ENCODE results near the gene MYOM1. TPM values are rescaled to one million over a fixed set of nuclear protein-coding genes. Genes with fewer than 3 reads are reported as not detected.

MYOM1 gene
- total RNA-seq, 1 donor from 2014 or later: 0.49 TPM

GRCh38 chr18:3250237-3251107 lies 30.7 kb upstream of the MYOM1 start:
- H3K36me3 Mint-ChIP-seq (ENCODE audit: low read depth, unreplicated experiment): peaks cover 29% of the 10 kb centered on the region
- peak overlapping the region; percentile 76 for H3K4me3 Mint-ChIP-seq (ENCODE audit: unreplicated experiment)
- no peak for DNase-seq (ENCODE audit: low spot score)

DNA sequence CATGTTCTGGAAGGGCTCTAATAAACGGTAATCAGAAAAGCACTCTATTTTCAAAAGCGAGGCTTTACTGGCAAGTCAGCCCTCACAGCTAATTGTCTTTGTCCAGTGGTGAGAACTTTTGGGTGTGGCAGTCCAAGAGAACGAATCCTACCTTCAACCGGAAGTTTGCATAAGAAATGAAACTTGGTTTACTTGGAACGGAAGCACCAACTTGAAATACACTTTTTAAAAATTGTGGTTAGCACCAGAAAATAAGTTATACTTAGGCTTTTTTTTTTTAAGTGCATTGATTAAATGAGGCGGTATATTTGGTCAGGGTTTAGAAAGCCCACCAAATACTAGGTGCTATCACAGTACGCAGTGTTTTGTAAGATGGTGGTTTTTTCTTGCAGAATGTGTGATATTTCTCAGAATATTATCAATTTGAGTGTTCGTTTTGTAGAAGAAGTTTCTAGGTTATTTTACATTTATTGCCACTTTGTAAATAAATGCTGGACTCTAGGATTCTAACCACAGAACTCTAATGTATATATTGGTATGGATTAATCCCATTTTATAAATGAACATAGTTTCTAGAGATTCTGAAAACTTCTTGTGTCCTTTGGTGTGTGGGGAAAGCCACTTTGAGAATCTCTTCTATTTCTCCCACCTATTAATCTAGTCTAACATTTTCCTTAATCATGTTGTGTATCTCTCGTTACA lies 29.0 kb upstream of the MYOM1 start:
- Mint-ChIP-seq H3K9me3 (ENCODE audit: unreplicated experiment) (no peaks in the 10 kb centered on the region), H3K4me1 (ENCODE audit: unreplicated experiment) (peaks cover 37% of the 10 kb centered on the region), H3K4me3 (ENCODE audit: unreplicated experiment) (peak overlapping the region; percentile 98), H3K27me3 (ENCODE audit: unreplicated experiment) (peaks cover 15% of the 10 kb centered on the region), H3K36me3 (ENCODE audit: low read depth, unreplicated experiment) (peaks cover 15% of the 10 kb centered on the region), H3K27ac (ENCODE audit: unreplicated experiment) (peak overlapping the region; percentile 99)
- TF ChIP-seq, protein P1, sequence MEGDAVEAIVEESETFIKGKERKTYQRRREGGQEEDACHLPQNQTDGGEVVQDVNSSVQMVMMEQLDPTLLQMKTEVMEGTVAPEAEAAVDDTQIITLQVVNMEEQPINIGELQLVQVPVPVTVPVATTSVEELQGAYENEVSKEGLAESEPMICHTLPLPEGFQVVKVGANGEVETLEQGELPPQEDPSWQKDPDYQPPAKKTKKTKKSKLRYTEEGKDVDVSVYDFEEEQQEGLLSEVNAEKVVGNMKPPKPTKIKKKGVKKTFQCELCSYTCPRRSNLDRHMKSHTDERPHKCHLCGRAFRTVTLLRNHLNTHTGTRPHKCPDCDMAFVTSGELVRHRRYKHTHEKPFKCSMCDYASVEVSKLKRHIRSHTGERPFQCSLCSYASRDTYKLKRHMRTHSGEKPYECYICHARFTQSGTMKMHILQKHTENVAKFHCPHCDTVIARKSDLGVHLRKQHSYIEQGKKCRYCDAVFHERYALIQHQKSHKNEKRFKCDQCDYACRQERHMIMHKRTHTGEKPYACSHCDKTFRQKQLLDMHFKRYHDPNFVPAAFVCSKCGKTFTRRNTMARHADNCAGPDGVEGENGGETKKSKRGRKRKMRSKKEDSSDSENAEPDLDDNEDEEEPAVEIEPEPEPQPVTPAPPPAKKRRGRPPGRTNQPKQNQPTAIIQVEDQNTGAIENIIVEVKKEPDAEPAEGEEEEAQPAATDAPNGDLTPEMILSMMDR (IDR thresholded peaks at IDR 0.05; ENCODE audit: unreplicated experiment): no peak
- DNase-seq (ENCODE audit: low spot score): no peak

More at GRCh38 chr18:3250237-3251107, 30.7 kb upstream of the MYOM1 start:
- Mint-ChIP-seq H3K27ac (ENCODE audit: unreplicated experiment) (peak overlapping the region; percentile 55), H3K27me3 (ENCODE audit: unreplicated experiment) (peaks cover 15% of the 10 kb centered on the region), H3K9me3 (ENCODE audit: unreplicated experiment) (no peaks in the 10 kb centered on the region), H3K4me1 (ENCODE audit: unreplicated experiment) (peaks cover 45% of the 10 kb centered on the region)
- TF ChIP-seq, protein P1 (IDR thresholded peaks at IDR 0.05; ENCODE audit: unreplicated experiment): no peak

GRCh38 chr18:3248062-3248657 lies 28.4 kb upstream of the MYOM1 start:
- peak overlapping the region; percentile 99 for H3K27ac Mint-ChIP-seq (ENCODE audit: unreplicated experiment)
- peaks cover 9% of the 10 kb centered on the region for H3K36me3 Mint-ChIP-seq (ENCODE audit: low read depth, unreplicated experiment)
- DNase-seq (ENCODE audit: low spot score): peak; percentile 40
- H3K27me3 Mint-ChIP-seq (ENCODE audit: unreplicated experiment): peaks cover 15% of the 10 kb centered on the region
- peaks cover 36% of the 10 kb centered on the region for H3K4me1 Mint-ChIP-seq (ENCODE audit: unreplicated experiment)
- H3K4me3 Mint-ChIP-seq (ENCODE audit: unreplicated experiment): peak overlapping the region; percentile 98
- H3K9me3 Mint-ChIP-seq (ENCODE audit: unreplicated experiment): no peaks in the 10 kb centered on the region
- TF ChIP-seq, protein P1 (IDR thresholded peaks at IDR 0.05; ENCODE audit: unreplicated experiment): no peak

- Mint-ChIP-seq H3K4me3 (ENCODE audit: unreplicated experiment) (peak within 1 kb of the TSS; percentile 98), H3K9me3 (ENCODE audit: unreplicated experiment) (no peaks in the 10 kb centered on the region), H3K36me3 (ENCODE audit: low read depth, unreplicated experiment) (peaks cover 9% of the 10 kb centered on the region), H3K27ac (ENCODE audit: unreplicated experiment) (peak within 1 kb of the TSS; percentile 99), H3K4me1 (ENCODE audit: unreplicated experiment) (peaks cover 33% of the 10 kb centered on the region), H3K27me3 (ENCODE audit: unreplicated experiment) (peaks cover 15% of the 10 kb centered on the region)
- DNase-seq (ENCODE audit: low spot score): peak; percentile 99
- TF ChIP-seq, protein P1 (IDR thresholded peaks at IDR 0.05; ENCODE audit: unreplicated experiment): no peak
Measured at GRCh38 chr18:3247240-3248061, 27.7 kb upstream of the MYOM1 start, which contains the start of gene MYL12A. TSS of gene MYL12A (plus strand) at chr18:3247801. CDS start at chr18:3253248, 5,447 bp downstream.

Data from endothelial cell (in vitro differentiated cells).